H9 (cell line): ENCODE measurements around the gene CES5A. TPM values are rescaled to one million over a fixed set of nuclear protein-coding genes. Genes with fewer than 3 reads are reported as not detected.
"Not testable (repeated sequence)": the region's sequence is repeated elsewhere in the genome, so short reads cannot be mapped to it uniquely, and the experiment has no call there.

ENCODE experiments used
- DNase-seq: peaks from one replicate; pipeline ENCODE4 v3.0.0-alpha.2; 2017
- H2AFZ ChIP-seq: one replicate; pipeline ENCODE4 v1.6.1; 2013; ENCODE audit warnings: mild to moderate bottlenecking, low read length, control low read depth, moderate library complexity
- H2AK5ac ChIP-seq: 2 replicates; pipeline ENCODE4 v1.6.1; 2013; ENCODE audit warnings: low read length, control low read depth, mixed read lengths; ENCODE audit not compliant: insufficient read length
- H2BK120ac ChIP-seq: one replicate; pipeline ENCODE4 v1.6.1; 2013; ENCODE audit warnings: low read depth, mild to moderate bottlenecking, low read length, control low read depth, inconsistent platforms; ENCODE audit not compliant: poor library complexity, severe bottlenecking
- H2BK12ac ChIP-seq: 2 replicates; pipeline ENCODE4 v1.6.1; 2013; ENCODE audit warnings: low read length, control low read depth, mixed read lengths, low read depth; ENCODE audit not compliant: insufficient read length
- H2BK15ac ChIP-seq: 2 replicates; pipeline ENCODE4 v1.6.1; 2013; ENCODE audit warnings: low read depth, low read length, control low read depth
- H2BK20ac ChIP-seq: one replicate; pipeline ENCODE4 v1.6.1; 2013; ENCODE audit warnings: low read depth, mild to moderate bottlenecking, low read length, control low read depth, inconsistent platforms; ENCODE audit not compliant: poor library complexity, severe bottlenecking
- H2BK5ac ChIP-seq: 2 replicates; pipeline ENCODE4 v1.6.1; 2013; ENCODE audit warnings: low read length, control low read depth, mixed read lengths; ENCODE audit not compliant: insufficient read length
- H3K14ac ChIP-seq: 2 replicates; pipeline ENCODE4 v1.6.1; 2013; ENCODE audit warnings: low read length, control low read depth; ENCODE audit not compliant: insufficient read depth
- H3K18ac ChIP-seq: 2 replicates; pipeline ENCODE4 v1.6.1; 2013; ENCODE audit warnings: low read depth, mild to moderate bottlenecking, mixed read lengths, low read length, control low read depth; ENCODE audit not compliant: insufficient read length
- H3K23ac ChIP-seq: 2 replicates; pipeline ENCODE4 v1.6.1; 2013; ENCODE audit warnings: low read length, control low read depth, mixed read lengths, low read depth; ENCODE audit not compliant: insufficient read length
- H3K23me2 ChIP-seq: 2 replicates; pipeline ENCODE4 v1.6.1; 2013; ENCODE audit warnings: low read depth, mild to moderate bottlenecking, mixed read lengths, low read length, control low read depth; ENCODE audit not compliant: insufficient read length, poor library complexity, severe bottlenecking
- H3K27ac ChIP-seq: 2 replicates; pipeline ENCODE4 v1.5.1; 2013; ENCODE audit warnings: low read length, control low read depth, mixed read lengths, low read depth; ENCODE audit not compliant: insufficient read length
- H3K27me3 ChIP-seq: 2 replicates; pipeline ENCODE4 v1.6.1; 2013; ENCODE audit warnings: low read length, control low read depth, inconsistent platforms; ENCODE audit not compliant: insufficient read depth
- H3K4ac ChIP-seq: 2 replicates; pipeline ENCODE4 v1.6.1; 2013; ENCODE audit warnings: low read depth, mild to moderate bottlenecking, control low read depth, inconsistent platforms, low read length, moderate library complexity
- H3K4me1 ChIP-seq: 2 replicates; pipeline ENCODE4 v1.6.1; 2013; ENCODE audit warnings: low read length, control low read depth, inconsistent platforms; ENCODE audit not compliant: insufficient read depth
- H3K4me2 ChIP-seq: 2 replicates; pipeline ENCODE4 v1.6.1; 2013; ENCODE audit warnings: low read length, control low read depth, mixed read lengths; ENCODE audit not compliant: insufficient read length, insufficient read depth
- H3K56ac ChIP-seq: 2 replicates; pipeline ENCODE4 v1.6.1; 2013; ENCODE audit warnings: low read depth, mild to moderate bottlenecking, mixed read lengths, low read length, control low read depth; ENCODE audit not compliant: insufficient read length
- H3K79me1 ChIP-seq: 2 replicates; pipeline ENCODE4 v1.6.1; 2013; ENCODE audit warnings: low read depth, mild to moderate bottlenecking, moderate library complexity, low read length, control low read depth, inconsistent platforms; ENCODE audit not compliant: insufficient read depth, poor library complexity, severe bottlenecking
- H3K79me2 ChIP-seq: 2 replicates; pipeline ENCODE4 v1.6.1; 2013; ENCODE audit warnings: low read length, control low read depth, inconsistent platforms; ENCODE audit not compliant: insufficient read depth
- H3K9ac ChIP-seq: 2 replicates; pipeline ENCODE4 v1.6.1; 2013; ENCODE audit warnings: low read length, control low read depth, mixed read lengths; ENCODE audit not compliant: insufficient read length; ENCODE audit errors: extremely low read depth
- H3K9me3 ChIP-seq: one replicate; pipeline ENCODE4 v1.6.1; 2013; ENCODE audit warnings: low read depth, low read length, inconsistent platforms; ENCODE audit not compliant: control insufficient read depth
- H3T11ph ChIP-seq: one replicate; pipeline ENCODE4 v1.6.1; 2013; ENCODE audit warnings: mild to moderate bottlenecking, low read length, control low read depth, inconsistent platforms
- H4K20me1 ChIP-seq: one replicate; pipeline ENCODE4 v1.6.1; 2013; ENCODE audit not compliant: control insufficient read depth, insufficient read length, insufficient read depth
- H4K5ac ChIP-seq: 2 replicates; pipeline ENCODE4 v1.6.1; 2013; ENCODE audit warnings: low read depth, mild to moderate bottlenecking, mixed read lengths, low read length, control low read depth; ENCODE audit not compliant: insufficient read length
- H4K8ac ChIP-seq: replicated peaks from 2 replicates; pipeline ENCODE4 v1.6.1; 2013; ENCODE audit warnings: low read length, control low read depth, mixed read lengths, low read depth; ENCODE audit not compliant: insufficient read length
- H4K91ac ChIP-seq: 2 replicates; pipeline ENCODE4 v1.6.1; 2013; ENCODE audit warnings: low read depth, mild to moderate bottlenecking, moderate library complexity, mixed read lengths, low read length, control low read depth; ENCODE audit not compliant: insufficient read length
- H3K27ac Mint-ChIP-seq, 3 experiments: 2 replicates in 2 of 3; 3 replicates in 1 of 3; pipeline ENCODE4 v1.8.0; 2020 to 2021; ENCODE audit warnings: mixed read lengths in 3 of 3, mild to moderate bottlenecking in 1 of 3, moderate library complexity in 1 of 3
- H3K27me3 Mint-ChIP-seq: 2 replicates; pipeline ENCODE4 v1.8.0; 2021; ENCODE audit warnings: low read depth, mild to moderate bottlenecking, moderate library complexity, mixed read lengths
- H3K36me3 Mint-ChIP-seq, 3 experiments: 2 replicates in 2 of 3; 3 replicates in 1 of 3; pipeline ENCODE4 v1.8.0; 2020 to 2021; ENCODE audit warnings: low read depth in 3 of 3, mixed read lengths in 3 of 3; ENCODE audit not compliant: insufficient read depth in 1 of 3
- H3K4me1 Mint-ChIP-seq, 2 experiments: 2 replicates each; pipeline ENCODE4 v1.8.0; 2020; ENCODE audit warnings: mixed read lengths in 2 of 2
- H3K4me3 Mint-ChIP-seq, 2 experiments: 2 replicates in 1 of 2; 3 replicates in 1 of 2; pipeline ENCODE4 v1.8.0; 2020 to 2021; ENCODE audit warnings: mild to moderate bottlenecking in 2 of 2, mixed read lengths in 2 of 2, moderate library complexity in 1 of 2
- H3K9me3 Mint-ChIP-seq, 2 experiments: 2 replicates in 1 of 2; 3 replicates in 1 of 2; pipeline ENCODE4 v1.8.0; 2020; ENCODE audit warnings: mild to moderate bottlenecking in 2 of 2, mixed read lengths in 2 of 2, moderate library complexity in 1 of 2
- WGBS: extraction: QIAGEN DNeasy Blood & Tissue Kit; methylation state at CpG from one replicate; pipeline ENCODE4 v1.1.7; 2013; ENCODE audit warnings: missing lambda C conversion rate, low lambda C conversion rate, mixed read lengths; ENCODE audit not compliant: insufficient read length; ENCODE audit errors: extremely low coverage; 5-methylcytosine and 5-hydroxymethylcytosine counted together
- total RNA-seq: library from RNA; stranded (reverse); gene quantifications from 2 replicates; pipeline ENCODE4 v1.2.1, GENCODE V29; 2021

The CES5A gene
- total RNA-seq, 1 experiment from 2014 or later, result not detected

GRCh38 chr16:55813730-55814129, 61.4 kb downstream of the CES5A start:
- not testable (repeated sequence) for H2BK15ac ChIP-seq, H3K27ac ChIP-seq, H3K27me3 ChIP-seq, H3K4me2 ChIP-seq, H3K4ac ChIP-seq, H3K18ac ChIP-seq, H3T11ph ChIP-seq, H2AFZ ChIP-seq, H2BK12ac ChIP-seq, H3K9me3 ChIP-seq, H2BK120ac ChIP-seq, H4K5ac ChIP-seq, H4K91ac ChIP-seq, H3K23ac ChIP-seq, H3K9me3 Mint-ChIP-seq, H3K79me1 ChIP-seq, H3K36me3 Mint-ChIP-seq, H3K23me2 ChIP-seq, H3K14ac ChIP-seq, H2AK5ac ChIP-seq, H3K79me2 ChIP-seq, H3K9ac ChIP-seq, H3K4me1 ChIP-seq, DNase-seq, H3K56ac ChIP-seq, H4K20me1 ChIP-seq, H3K27ac Mint-ChIP-seq, H3K4me3 Mint-ChIP-seq, H4K8ac ChIP-seq, H2BK5ac ChIP-seq, H2BK20ac ChIP-seq
- H3K27me3 Mint-ChIP-seq, result peaks cover 60% of the 10 kb centered on the region
- no CpG with 5 or more reads among the region's 9 CpGs for WGBS
- H3K4me1 Mint-ChIP-seq, result peaks cover 11 to 14% of the 10 kb centered on the region in 2 experiments
